Neural cell (in vitro differentiated cells): ENCODE data around the gene CHST11.

Experiments used
- CTCF ChIP-seq: fragments of 450-650 bp; IDR thresholded peaks from 2 replicates; pipeline ENCODE4 v1.5.1; 2014; ENCODE audit warnings: antibody characterized with exemption, mild to moderate bottlenecking, moderate library complexity; ENCODE audit not compliant: poor library complexity, severe bottlenecking
- EZH2 ChIP-seq: fragments of 200-600, 300-800 bp; shearing (Covaris generic), sonication (generic); IDR thresholded peaks from 2 replicates; pipeline ENCODE4 v1.6.1; 2014; ENCODE audit warnings: antibody characterized with exemption, low read length, borderline replicate concordance, mild to moderate bottlenecking; ENCODE audit not compliant: insufficient read depth, poor library complexity, severe bottlenecking
- RAD21 ChIP-seq: fragments of 450-650 bp; conservative IDR thresholded peaks from 2 replicates; pipeline ENCODE4 v1.6.1; 2014; ENCODE audit warnings: antibody characterized with exemption, mild to moderate bottlenecking, moderate library complexity
- REST ChIP-seq: IDR thresholded peaks from 2 replicates; pipeline ENCODE4 v1.6.1; 2012; ENCODE audit warnings: borderline replicate concordance

GRCh38 chr12:104482748-104483147 lies 26.0 kb downstream of the CHST11 start:
- TF ChIP-seq CTCF = no peak
- TF ChIP-seq EZH2 = no peak
- no peak for TF ChIP-seq RAD21
- no peak for TF ChIP-seq REST
